HG02981 (cell line): ENCODE data around the gene OLFM2.
"Not testable (repeated sequence)": the region's sequence is repeated elsewhere in the genome, so short reads cannot be mapped to it uniquely, and the experiment has no call there.

Experiments used
- ATAC-seq: cut with Tn5 transposase; IDR thresholded peaks from one replicate; pipeline ENCODE4 v1.9.1; 2021; ENCODE audit warnings: mild to moderate bottlenecking, moderate library complexity; ENCODE audit not compliant: unreplicated experiment

Gene OLFM2

GRCh38 chr19:9836021-9836420, 100.3 kb downstream of the OLFM2 start:
- no peak for ATAC-seq

DNA sequence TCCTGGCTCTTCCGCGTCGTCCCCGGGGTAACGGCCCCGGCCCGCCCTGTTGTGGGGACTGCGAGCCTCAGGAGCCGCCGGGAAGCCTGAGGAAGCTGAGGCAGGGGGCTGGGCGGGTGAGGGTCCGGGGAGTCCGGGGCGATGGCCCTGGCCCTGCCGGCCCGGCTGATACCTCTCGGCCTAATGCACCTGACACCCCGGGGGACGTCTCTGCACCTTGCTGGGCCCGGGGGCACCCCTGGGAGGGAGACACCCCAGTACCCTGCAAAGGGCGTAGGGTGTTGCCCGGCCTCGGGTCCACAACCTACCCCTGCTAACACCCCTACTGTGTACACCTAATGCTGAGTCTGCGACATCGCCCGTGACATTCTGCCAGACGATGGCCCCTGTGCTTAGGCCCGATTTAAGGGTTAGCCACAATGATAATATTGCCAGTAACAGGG, 100.8 kb downstream of the OLFM2 start:
- peak; percentile 8 for ATAC-seq

DNA sequence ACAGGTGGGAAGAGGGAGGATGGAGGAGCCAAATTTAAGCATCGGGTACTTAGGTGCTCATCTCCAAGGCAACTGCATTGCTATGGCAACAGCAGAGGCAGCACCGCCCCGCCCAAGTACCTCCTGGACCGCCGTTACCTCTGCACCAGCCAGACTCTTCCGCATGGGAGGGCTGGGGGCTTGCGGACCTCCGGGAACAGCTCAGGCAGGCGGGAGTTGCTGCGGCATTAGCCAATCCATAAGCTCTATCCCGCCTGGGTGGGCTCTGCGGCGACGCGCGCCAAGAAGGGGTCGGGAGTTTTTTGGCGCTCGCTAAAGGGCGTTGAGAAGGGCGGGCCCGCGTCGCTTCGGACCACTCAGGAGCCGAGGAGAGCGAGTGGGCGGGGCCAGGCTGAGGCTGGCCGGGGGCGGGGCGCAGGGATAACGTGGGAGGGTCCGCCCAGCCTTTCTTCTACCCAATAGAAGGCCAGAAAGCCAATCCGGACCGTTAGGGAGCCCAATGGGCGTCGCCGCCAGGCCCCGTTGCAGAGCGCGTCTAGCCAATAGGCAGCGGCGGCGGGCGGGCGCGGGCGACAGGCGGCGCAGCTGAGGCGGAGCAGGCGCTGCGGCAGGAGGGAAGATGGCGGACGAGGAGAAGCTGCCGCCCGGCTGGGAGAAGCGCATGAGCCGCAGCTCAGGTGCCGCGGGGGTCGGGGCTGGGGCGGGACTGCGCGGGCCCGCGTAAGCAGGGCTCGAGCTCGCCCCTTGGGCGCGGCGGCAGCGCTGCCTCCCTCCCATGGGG, 101.4 kb downstream of the OLFM2 start, which contains the start of gene PIN1:
PIN1 (plus strand) TSS at position 593 of the 781 bp plus-strand sequence; CDS start at position 620, 27 bp downstream.
- ATAC-seq, result peak; percentile 95

GRCh38 chr19:9834307-9834725, 102.0 kb downstream of the OLFM2 start:
- ATAC-seq, result no peak

DNA sequence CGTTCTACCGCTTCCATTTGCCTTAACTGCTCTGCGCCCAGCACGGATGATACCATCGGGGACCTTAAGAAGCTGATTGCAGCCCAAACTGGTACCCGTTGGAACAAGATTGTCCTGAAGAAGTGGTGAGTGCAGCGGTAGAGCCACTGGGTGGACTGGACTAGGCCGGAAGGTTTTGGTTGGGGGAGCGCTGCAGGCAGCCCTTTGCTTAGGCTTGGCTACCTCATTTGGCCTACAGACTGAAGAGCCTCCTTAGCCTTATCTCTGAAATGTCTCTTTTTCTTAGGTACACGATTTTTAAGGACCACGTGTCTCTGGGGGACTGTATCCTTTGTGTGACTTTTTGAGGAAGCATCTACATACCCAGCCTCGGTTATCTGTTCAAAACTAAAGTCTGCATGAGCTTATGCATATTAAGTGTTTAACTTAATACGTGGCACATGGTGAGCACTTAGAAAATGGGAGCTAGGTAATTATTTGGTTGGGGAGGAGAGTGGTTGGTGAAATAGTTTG, 107.7 kb downstream of the OLFM2 start:
- ATAC-seq, result no peak

DNA sequence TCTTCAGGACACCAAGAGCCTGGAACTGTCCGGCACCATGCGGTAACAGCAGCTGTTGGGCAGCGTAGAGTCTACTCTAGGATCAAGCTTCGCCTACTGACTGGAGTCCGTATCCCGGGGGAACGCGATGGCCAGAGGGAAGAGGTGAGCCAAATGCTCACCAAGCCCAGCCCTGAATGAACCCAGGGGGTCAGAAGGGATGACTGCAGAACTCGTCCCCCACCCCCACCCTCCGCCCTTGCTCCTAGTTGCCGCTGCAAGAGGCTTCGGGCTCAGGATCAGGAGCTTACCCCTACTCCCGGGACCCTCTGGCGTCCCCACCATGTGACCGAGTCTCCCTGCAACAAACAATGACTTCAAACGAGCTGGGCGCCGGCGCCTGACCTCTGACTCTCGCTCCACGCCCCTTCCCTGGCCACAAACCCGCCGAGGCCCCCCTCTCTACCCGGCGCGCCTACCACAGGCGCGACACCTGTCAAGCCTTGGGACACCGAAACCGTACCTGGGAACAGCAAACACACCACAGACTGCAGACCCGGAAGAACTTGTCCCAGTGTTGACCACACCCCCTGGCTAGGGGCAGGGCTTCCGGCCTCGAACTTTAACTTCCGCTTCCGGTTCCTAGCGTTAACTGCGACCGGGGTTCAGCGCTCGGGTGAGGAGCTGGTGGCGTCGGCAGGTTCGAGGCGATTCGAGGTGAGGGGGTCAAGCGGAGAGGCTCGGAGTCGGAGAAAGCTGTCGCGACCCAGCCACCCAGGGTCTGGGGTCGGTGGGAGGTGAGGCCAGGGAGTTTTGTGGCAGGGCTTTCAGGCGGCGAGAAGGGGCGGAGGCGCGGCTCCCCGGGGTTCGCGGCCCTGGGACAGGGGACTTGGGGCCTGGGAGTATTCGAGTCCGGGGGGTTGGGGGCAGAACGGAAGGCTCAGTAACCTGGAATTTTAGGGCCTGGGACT, 108.8 kb downstream of the OLFM2 start, which contains the start of gene UBL5:
UBL5 (plus strand) TSS at position 630 of the 950 bp plus-strand sequence. CDS start 420 bp downstream, outside the sequence.
- ATAC-seq, result peak; percentile 84

DNA sequence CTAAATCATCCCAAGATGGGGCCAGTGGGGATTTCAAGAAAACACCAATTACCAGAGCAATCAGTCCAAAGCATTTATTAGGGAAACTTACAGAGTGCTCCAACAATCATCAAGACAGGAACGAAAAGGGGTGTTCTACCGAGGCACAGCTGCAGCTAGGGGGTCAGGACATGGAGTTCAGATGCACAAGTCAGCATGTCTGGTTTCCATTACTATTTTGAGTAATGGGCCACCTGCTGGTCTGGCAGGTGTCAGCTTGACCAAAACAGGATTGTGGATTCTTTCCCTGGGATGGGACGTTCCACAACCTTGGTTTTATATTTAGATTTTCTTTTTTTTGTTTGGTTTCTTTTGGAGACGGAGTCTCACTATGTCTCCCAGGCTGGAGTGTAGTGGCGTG, 112.5 kb downstream of the OLFM2 start:
- no peak for ATAC-seq

DNA sequence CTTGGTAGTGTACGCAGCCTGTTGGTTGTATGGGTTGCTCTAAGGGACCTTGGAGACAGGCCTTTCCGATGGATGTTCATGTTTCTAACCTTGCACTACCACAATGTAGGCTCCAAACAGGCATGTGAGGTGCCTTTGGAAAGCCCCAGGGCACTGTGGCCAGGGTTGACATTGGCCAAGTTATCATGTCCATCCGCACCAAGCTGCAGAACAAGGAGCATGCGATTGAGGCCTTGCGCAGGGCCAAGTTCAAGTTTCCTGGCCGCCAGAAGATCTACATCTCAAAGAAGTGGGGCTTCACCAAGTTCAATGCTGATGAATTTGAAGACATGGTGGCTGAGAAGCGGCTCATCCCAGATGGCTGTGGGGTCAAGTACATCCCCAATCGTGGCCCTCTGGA, 116.3 kb downstream of the OLFM2 start:
- not testable (repeated sequence) for ATAC-seq

GRCh38 chr19:9819596-9819909, 116.8 kb downstream of the OLFM2 start:
- no peak for ATAC-seq

- ATAC-seq, result peak; percentile 79
Measured at GRCh38 chr19:9818734-9819595, 117.3 kb downstream of the OLFM2 start, which contains the start of gene FBXL12. FBXL12 (minus strand) TSS chr19:9819079; CDS start chr19:9818813, 266 bp downstream.

GRCh38 chr19:9818175-9818733, 118.1 kb downstream of the OLFM2 start:
- ATAC-seq, result no peak

DNA sequence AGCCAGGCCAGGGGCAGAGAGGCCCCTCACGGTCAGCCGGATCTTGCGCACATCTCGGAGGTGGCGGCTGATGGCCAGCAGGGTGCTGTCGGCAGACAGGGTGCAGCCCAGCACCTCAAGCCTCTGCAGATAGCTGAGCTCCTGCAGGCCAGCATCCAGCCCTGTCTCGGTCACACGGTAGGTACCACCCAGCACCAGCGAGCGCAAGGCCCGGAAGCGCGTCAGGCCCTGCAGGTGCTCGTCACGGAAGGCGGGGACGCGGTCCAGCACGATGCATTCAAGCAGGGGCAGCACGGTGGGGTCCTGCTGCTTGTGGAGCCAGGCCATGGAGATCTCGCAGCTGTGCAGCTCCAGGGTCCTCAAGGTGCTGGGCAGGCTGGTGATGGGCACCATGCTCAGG, 125.2 kb downstream of the OLFM2 start:
- no peak for ATAC-seq

- no peak for ATAC-seq
Measured at GRCh38 chr19:9808855-9809824, 127.2 kb downstream of the OLFM2 start.

- no peak for ATAC-seq
Measured at GRCh38 chr19:9806803-9807202, 129.5 kb downstream of the OLFM2 start.
